ENCODE measurements around the gene TRERF1. TPM values are rescaled to one million over a fixed set of nuclear protein-coding genes. Genes with fewer than 3 reads are reported as not detected.

TRERF1 gene
- total RNA-seq, 1 experiment from 2014 or later, result 0.39 TPM

DNA sequence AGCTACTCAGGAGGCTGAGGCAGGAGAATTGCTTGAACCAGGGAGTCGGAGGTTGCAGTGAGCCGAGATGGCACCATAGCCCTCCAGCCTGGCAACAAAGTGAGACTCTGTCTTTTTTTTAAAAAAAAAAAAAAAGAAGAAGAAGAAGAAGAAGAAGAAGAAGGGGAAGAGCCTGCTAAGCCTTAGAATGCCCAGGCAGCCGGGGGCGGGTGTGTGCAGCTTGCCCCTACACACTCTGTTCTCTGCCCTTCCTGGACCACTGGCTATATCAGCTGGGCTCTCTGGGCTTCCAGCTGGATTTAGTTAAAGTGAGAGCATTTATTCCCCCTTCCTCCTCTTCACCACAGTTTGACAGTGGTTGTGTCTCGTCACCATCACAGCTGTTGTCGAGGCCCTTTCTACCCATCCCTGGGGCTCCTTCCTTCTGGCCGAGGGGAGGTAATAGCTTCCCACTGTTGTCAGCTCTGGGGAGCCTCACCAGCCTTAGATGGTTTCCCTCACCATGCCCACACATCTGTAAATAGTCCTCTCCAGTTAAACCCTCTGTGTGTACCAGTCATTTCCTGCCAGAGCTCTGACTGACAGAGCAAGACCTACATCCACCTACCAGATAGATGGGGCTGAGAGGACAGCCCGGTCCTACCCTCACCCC lies 77.6 kb downstream of the TRERF1 start:
- ChIA-PET POLR2A (no interaction called here), CTCF (interaction anchor here (1.5 kb wide), 1 partner anchor 173 kb away, joined by 4 read pairs; no protein-coding TSS in a partner anchor)
- Histone ChIP-seq H3K9me3 (no peaks in the 10 kb centered on the region), H3K27me3 (replicated peaks; ENCODE audit: control insufficient read depth, insufficient read depth, low read length) (no peaks in the 10 kb centered on the region), H3K4me3 (ENCODE audit: low read depth, low read length) (no peak overlapping the region), H3K4me1 (peaks cover 4% of the 10 kb centered on the region; the same call in 1 of the 2 replicates), H3K36me3 (ENCODE audit: control insufficient read depth, insufficient read depth, low read length) (no peaks in the 10 kb centered on the region)
- intact Hi-C loops (cut with micrococcal nuclease; ENCODE audit: unreplicated experiment), result no loop called here
- H3K9me3 Mint-ChIP-seq (ENCODE audit: unreplicated experiment), result no peaks in the 10 kb centered on the region
- TF ChIP-seq, protein P1, sequence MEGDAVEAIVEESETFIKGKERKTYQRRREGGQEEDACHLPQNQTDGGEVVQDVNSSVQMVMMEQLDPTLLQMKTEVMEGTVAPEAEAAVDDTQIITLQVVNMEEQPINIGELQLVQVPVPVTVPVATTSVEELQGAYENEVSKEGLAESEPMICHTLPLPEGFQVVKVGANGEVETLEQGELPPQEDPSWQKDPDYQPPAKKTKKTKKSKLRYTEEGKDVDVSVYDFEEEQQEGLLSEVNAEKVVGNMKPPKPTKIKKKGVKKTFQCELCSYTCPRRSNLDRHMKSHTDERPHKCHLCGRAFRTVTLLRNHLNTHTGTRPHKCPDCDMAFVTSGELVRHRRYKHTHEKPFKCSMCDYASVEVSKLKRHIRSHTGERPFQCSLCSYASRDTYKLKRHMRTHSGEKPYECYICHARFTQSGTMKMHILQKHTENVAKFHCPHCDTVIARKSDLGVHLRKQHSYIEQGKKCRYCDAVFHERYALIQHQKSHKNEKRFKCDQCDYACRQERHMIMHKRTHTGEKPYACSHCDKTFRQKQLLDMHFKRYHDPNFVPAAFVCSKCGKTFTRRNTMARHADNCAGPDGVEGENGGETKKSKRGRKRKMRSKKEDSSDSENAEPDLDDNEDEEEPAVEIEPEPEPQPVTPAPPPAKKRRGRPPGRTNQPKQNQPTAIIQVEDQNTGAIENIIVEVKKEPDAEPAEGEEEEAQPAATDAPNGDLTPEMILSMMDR (IDR thresholded peaks at IDR 0.05; ENCODE audit: insufficient read depth in 1 of 2, low read depth in 1 of 2, low read length in 1 of 2, severe bottlenecking in 1 of 2, unreplicated experiment in 1 of 2), result no peak
- no peak overlapping the region for H3K4me3 Mint-ChIP-seq (ENCODE audit: unreplicated experiment)
- peaks cover 6% of the 10 kb centered on the region for H3K4me1 Mint-ChIP-seq (ENCODE audit: low read depth, unreplicated experiment)
- BruUV-seq (replicated peaks), result no TSS peak
- no peaks in the 10 kb centered on the region for H3K27me3 Mint-ChIP-seq (ENCODE audit: insufficient read depth, unreplicated experiment)
- no peaks in the 10 kb centered on the region for H3K36me3 Mint-ChIP-seq (ENCODE audit: insufficient read depth, unreplicated experiment)
- no peak for DNase-seq
- H3K27ac Mint-ChIP-seq (ENCODE audit: unreplicated experiment), result no peak overlapping the region

DNA sequence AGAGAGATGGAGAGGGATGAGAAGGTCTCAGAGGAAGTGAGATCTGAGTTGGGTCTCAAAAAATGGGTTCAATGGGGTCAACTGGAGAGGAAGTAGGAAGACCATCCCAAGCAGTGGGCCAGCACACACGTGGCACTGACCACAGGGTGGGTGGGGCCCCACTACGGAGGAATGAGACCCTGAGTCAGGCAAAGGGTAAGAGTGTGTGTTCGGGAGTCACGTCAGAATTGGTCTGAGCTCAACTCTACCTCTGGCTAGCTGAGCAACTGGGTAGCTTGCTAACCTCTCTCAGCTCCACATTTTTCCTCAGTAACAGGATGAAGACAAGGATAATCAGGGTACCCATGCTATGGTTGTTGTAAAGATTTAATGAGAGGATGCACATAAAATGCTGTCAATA lies 79.0 kb downstream of the TRERF1 start:
- H3K27me3 ChIP-seq (replicated peaks; ENCODE audit: control insufficient read depth, insufficient read depth, low read length), result no peaks in the 10 kb centered on the region
- H3K36me3 Mint-ChIP-seq (ENCODE audit: insufficient read depth, unreplicated experiment), result no peaks in the 10 kb centered on the region
- no peaks in the 10 kb centered on the region for H3K36me3 ChIP-seq (ENCODE audit: control insufficient read depth, insufficient read depth, low read length)
- ChIA-PET POLR2A (no interaction called here), CTCF (interaction anchor here (0.6 kb wide), 1 partner anchor 80 kb away, joined by 3 read pairs; no protein-coding TSS in a partner anchor)
- H3K4me1 Mint-ChIP-seq (ENCODE audit: low read depth, unreplicated experiment), result peaks cover 6% of the 10 kb centered on the region
- H3K4me1 ChIP-seq, result peaks cover 12% of the 10 kb centered on the region
- H3K27me3 Mint-ChIP-seq (ENCODE audit: insufficient read depth, unreplicated experiment), result no peaks in the 10 kb centered on the region
- BruUV-seq (replicated peaks), result no TSS peak
- H3K9me3 Mint-ChIP-seq (ENCODE audit: unreplicated experiment), result no peaks in the 10 kb centered on the region
- H3K27ac Mint-ChIP-seq (ENCODE audit: unreplicated experiment), result no peak overlapping the region
- intact Hi-C loops (cut with micrococcal nuclease; ENCODE audit: unreplicated experiment), result no loop called here
- TF ChIP-seq, protein P1 (IDR thresholded peaks at IDR 0.05; ENCODE audit: insufficient read depth in 1 of 2, low read depth in 1 of 2, low read length in 1 of 2, severe bottlenecking in 1 of 2, unreplicated experiment in 1 of 2), result no peak
- no peak for DNase-seq
- H3K4me3 Mint-ChIP-seq (ENCODE audit: unreplicated experiment), result no peak overlapping the region
- no peaks in the 10 kb centered on the region for H3K9me3 ChIP-seq
- no peak overlapping the region for H3K4me3 ChIP-seq (ENCODE audit: low read depth, low read length)

DNA sequence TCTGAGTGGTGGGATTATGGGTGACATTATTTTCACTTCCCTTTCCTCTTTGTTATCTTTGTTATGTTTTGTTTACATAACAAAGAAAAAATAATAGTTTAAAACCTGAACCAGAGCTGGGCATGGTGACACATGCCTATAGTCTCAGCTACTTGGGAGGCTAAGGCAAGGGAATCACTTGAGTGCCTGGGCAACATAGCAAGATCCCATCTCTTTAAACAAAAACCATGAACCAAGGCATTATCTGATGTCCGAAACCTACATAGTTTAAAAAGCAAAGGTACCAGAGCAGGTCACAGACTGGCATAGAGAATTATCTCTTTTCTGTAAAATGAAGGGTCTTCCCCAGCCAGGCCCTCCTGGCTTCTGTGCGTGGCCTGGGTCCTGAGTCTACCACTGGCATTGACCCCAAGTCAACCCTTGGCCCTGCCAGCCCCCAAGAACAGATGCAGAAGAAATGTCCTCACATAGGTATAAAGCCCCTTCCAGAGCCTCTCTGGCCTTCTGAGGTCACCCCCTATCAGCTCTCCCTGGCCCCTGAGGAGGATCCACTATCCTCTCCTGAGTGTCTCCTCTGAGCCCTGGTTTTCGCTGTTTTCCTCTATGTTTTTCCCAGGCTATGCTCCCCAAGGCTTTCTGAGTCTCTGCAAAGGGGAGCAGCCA lies 81.3 kb downstream of the TRERF1 start:
- Mint-ChIP-seq H3K4me1 (ENCODE audit: low read depth, unreplicated experiment) (peaks cover 6% of the 10 kb centered on the region), H3K4me3 (ENCODE audit: unreplicated experiment) (no peak overlapping the region)

More for the DNA sequence above, 81.3 kb downstream of the TRERF1 start:
- H3K36me3 Mint-ChIP-seq (ENCODE audit: insufficient read depth, unreplicated experiment), result no peaks in the 10 kb centered on the region
- no peaks in the 10 kb centered on the region for H3K27me3 ChIP-seq (replicated peaks; ENCODE audit: control insufficient read depth, insufficient read depth, low read length)
- ChIA-PET POLR2A (no interaction called here), CTCF (no interaction called here)
- DNase-seq, result no peak
- intact Hi-C loops (cut with micrococcal nuclease; ENCODE audit: unreplicated experiment), result no loop called here
- no peaks in the 10 kb centered on the region for H3K9me3 ChIP-seq
- H3K9me3 Mint-ChIP-seq (ENCODE audit: unreplicated experiment), result no peaks in the 10 kb centered on the region
- no TSS peak for BruUV-seq (replicated peaks)
- H3K4me3 ChIP-seq (ENCODE audit: low read depth, low read length), result no peak overlapping the region
- no peaks in the 10 kb centered on the region for H3K36me3 ChIP-seq (ENCODE audit: control insufficient read depth, insufficient read depth, low read length)
- H3K27ac Mint-ChIP-seq (ENCODE audit: unreplicated experiment), result no peak overlapping the region
- TF ChIP-seq, protein P1 (IDR thresholded peaks at IDR 0.05; ENCODE audit: insufficient read depth in 1 of 2, low read depth in 1 of 2, low read length in 1 of 2, severe bottlenecking in 1 of 2, unreplicated experiment in 1 of 2), result no peak
- H3K27me3 Mint-ChIP-seq (ENCODE audit: insufficient read depth, unreplicated experiment), result no peaks in the 10 kb centered on the region
- peaks cover 12% of the 10 kb centered on the region for H3K4me1 ChIP-seq

All from Caco-2 (cell line).